ENCODE measurements around the gene TECTA. TPM values are rescaled to one million over a fixed set of nuclear protein-coding genes. Genes with fewer than 3 reads are reported as not detected.

Gene TECTA
- total RNA-seq, 6 experiments from 2014 or later: 0.11 to 0.40 (median 0.16) TPM

DNA sequence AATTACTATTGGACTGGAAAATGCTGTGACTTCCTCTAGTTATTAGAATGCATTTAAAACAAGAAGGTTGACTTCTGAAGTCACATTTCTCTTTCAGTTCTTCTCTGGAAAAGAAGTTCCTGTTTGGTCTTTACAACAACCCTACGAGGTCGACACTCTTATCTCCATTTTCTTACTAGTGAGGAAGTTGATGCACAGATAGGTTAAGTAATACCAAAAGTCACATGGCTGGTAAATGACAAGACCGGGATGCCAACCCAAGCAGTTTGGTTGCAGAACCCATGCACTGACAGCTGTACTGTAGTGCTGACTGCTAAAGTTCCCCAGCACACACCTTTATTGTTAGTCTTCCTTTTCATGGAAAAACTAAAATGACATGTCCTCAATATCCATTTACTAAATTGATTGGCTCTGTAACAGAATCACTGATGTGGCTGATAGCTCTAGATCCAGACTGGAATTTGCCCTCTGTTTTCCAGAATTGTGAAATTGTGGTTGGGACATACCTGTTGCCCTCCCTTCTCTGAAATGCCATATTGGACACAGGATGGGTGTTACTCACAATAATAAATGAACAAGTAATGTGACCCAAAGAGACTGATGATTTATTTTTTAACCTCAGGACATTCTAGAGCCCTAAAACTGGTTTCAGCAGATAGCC is 9.4 kb upstream of the TECTA start:
- TF ChIP-seq CTCF (IDR thresholded peaks at IDR 0.05): no peak
- Mint-ChIP-seq H3K27me3 (ENCODE audit: insufficient read depth) (peaks cover 6% of the 10 kb centered on the region), H3K4me3 (no peak overlapping the region), H3K9me3 (no peaks in the 10 kb centered on the region), H3K27ac (no peak overlapping the region), H3K36me3 (ENCODE audit: low read depth) (peaks cover 17% of the 10 kb centered on the region), H3K4me1 (ENCODE audit: low read depth) (peaks cover 7% of the 10 kb centered on the region)
- no peak for DNase-seq

- H3K36me3 Mint-ChIP-seq (ENCODE audit: low read depth): no peaks in the 10 kb centered on the region
- no peaks in the 10 kb centered on the region for H3K9me3 Mint-ChIP-seq
- no peak overlapping the region for H3K4me3 Mint-ChIP-seq
- no peak overlapping the region for H3K27ac Mint-ChIP-seq
- DNase-seq: no peak
- no peak for TF ChIP-seq CTCF (IDR thresholded peaks at IDR 0.05)
- peaks cover 16% of the 10 kb centered on the region for H3K27me3 Mint-ChIP-seq (ENCODE audit: insufficient read depth)
- peaks cover 11% of the 10 kb centered on the region for H3K4me1 Mint-ChIP-seq (ENCODE audit: low read depth)
Observed at GRCh38 chr11:121095561-121095960, 5.5 kb upstream of the TECTA start.

DNA sequence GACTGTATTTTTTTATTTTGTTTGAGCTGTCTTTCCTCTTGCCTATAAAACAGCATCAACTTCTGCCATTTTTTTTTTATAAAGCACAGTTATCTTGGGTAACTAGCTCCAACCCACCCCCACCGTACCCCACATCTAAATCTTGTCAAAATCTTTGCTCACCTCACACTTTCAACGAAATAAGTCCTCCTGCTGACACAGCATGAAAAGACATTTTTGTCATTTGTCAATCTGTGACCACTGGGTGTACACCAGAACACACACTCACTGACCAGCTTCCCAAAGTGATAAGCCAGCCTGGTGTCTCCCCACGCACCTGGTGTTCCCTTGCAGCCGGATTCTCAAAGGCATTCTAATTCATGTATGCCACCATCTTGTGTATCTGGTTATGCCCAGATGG is 1.7 kb upstream of the TECTA start:
- no peaks in the 10 kb centered on the region for H3K36me3 Mint-ChIP-seq (ENCODE audit: low read depth)
- TF ChIP-seq CTCF (IDR thresholded peaks at IDR 0.05): no peak
- H3K9me3 Mint-ChIP-seq: no peaks in the 10 kb centered on the region

GRCh38 chr11:121099885-121100284 is 1.2 kb upstream of the TECTA start:
- no peaks in the 10 kb centered on the region for H3K36me3 Mint-ChIP-seq (ENCODE audit: low read depth)
- H3K27ac Mint-ChIP-seq: no peak overlapping the region
- peaks cover 25% of the 10 kb centered on the region for H3K27me3 Mint-ChIP-seq (ENCODE audit: insufficient read depth)
- DNase-seq: peak; percentile 15
- no peaks in the 10 kb centered on the region for H3K9me3 Mint-ChIP-seq
- H3K4me3 Mint-ChIP-seq: no peak overlapping the region
- peaks cover 11% of the 10 kb centered on the region for H3K4me1 Mint-ChIP-seq (ENCODE audit: low read depth)
- TF ChIP-seq CTCF (IDR thresholded peaks at IDR 0.05): no peak

More for the DNA sequence above, 1.7 kb upstream of the TECTA start:
- peaks cover 11% of the 10 kb centered on the region for H3K4me1 Mint-ChIP-seq (ENCODE audit: low read depth)
- no peak overlapping the region for H3K4me3 Mint-ChIP-seq
- peaks cover 21% of the 10 kb centered on the region for H3K27me3 Mint-ChIP-seq (ENCODE audit: insufficient read depth)
- DNase-seq: no peak
- H3K27ac Mint-ChIP-seq: no peak overlapping the region

DNA sequence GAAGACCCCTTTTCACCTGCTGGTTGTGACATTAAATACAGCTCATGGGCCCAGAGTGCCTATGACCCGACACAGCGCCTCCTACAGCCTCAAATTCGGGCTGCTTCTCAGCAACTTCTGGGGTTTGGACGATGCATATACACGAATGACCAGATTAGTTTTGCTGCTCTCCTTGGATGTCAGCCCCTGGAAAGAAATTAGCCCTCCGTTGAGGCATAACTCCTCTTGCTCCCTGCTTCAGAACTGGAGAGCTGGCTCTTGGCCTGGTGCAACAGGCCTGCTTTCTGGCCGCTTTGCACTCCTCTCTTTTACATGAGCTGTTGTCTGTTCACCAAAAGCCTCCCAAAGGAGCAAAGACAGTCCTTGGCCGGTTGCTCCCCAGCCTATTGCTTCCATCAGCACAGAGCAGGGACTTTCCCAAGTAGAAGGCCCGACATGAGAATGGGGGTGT is 3.3 kb downstream of the TECTA start:
- no peaks in the 10 kb centered on the region for H3K36me3 Mint-ChIP-seq (ENCODE audit: low read depth)
- DNase-seq: no peak
- H3K9me3 Mint-ChIP-seq: no peaks in the 10 kb centered on the region
- no peak overlapping the region for H3K4me3 Mint-ChIP-seq
- H3K27me3 Mint-ChIP-seq (ENCODE audit: insufficient read depth): peaks cover 20% of the 10 kb centered on the region
- TF ChIP-seq CTCF (IDR thresholded peaks at IDR 0.05): peak; percentile 53
- H3K27ac Mint-ChIP-seq: no peak overlapping the region
- peaks cover 9% of the 10 kb centered on the region for H3K4me1 Mint-ChIP-seq (ENCODE audit: low read depth)

All from HFFc6 (cell line).